Measurements from ENCODE around the gene METTL25.

DNA sequence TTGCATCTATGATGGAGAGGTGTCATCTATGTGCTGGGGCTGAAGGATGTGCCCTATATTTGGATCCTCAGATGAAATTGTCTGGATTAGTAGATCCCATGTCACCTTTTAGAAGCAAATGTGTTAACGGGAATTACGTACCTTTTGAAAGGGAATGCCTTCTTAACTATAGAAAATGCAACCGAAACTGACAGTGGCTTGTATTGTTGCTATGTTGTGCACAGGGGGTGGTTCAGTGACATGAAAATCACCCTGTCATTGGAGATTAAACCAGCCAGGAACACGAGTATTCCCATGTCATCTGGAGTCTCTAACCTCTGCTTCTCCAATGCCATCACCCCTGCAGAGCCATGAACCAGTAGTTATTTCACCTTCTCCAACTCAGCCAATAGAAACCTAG lies 110.2 kb downstream of the METTL25 start:
- TF ChIP-seq, protein P1, sequence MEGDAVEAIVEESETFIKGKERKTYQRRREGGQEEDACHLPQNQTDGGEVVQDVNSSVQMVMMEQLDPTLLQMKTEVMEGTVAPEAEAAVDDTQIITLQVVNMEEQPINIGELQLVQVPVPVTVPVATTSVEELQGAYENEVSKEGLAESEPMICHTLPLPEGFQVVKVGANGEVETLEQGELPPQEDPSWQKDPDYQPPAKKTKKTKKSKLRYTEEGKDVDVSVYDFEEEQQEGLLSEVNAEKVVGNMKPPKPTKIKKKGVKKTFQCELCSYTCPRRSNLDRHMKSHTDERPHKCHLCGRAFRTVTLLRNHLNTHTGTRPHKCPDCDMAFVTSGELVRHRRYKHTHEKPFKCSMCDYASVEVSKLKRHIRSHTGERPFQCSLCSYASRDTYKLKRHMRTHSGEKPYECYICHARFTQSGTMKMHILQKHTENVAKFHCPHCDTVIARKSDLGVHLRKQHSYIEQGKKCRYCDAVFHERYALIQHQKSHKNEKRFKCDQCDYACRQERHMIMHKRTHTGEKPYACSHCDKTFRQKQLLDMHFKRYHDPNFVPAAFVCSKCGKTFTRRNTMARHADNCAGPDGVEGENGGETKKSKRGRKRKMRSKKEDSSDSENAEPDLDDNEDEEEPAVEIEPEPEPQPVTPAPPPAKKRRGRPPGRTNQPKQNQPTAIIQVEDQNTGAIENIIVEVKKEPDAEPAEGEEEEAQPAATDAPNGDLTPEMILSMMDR (optimal IDR thresholded peaks at IDR 0.05 in 1 of 3, IDR thresholded peaks at IDR 0.05 in 1 of 3, conservative IDR thresholded peaks at IDR 0.05 in 1 of 3; ENCODE audit: extremely low read depth in 1 of 3, insufficient read depth in 2 of 3, low read length in 3 of 3) = no peak
- TF ChIP-seq EZH2 (IDR thresholded peaks at IDR 0.05; ENCODE audit: low read length) = no peak
